Keratinocyte (primary cell): ENCODE data around the gene ASTN2.

Experiments
- CTCF ChIP-seq, 3 experiments: IDR thresholded peaks in 1 of 3; conservative IDR thresholded peaks in 1 of 3; optimal IDR thresholded peaks in 1 of 3; 2 replicates in 2 of 3; 3 replicates in 1 of 3; pipeline versions ENCODE3 to v1.5.1; 2011; ENCODE audit warnings: low read length in 3 of 3, mild to moderate bottlenecking in 3 of 3, moderate library complexity in 2 of 3, control low read depth in 1 of 3, inconsistent platforms in 1 of 3; ENCODE audit not compliant: insufficient read depth in 2 of 3; ENCODE audit errors: extremely low read depth in 1 of 3
- EZH2 ChIP-seq: IDR thresholded peaks from one replicate; pipeline ENCODE4 v1.6.1; 2012; ENCODE audit warnings: inconsistent platforms, mild to moderate bottlenecking, low read length, moderate library complexity

DNA sequence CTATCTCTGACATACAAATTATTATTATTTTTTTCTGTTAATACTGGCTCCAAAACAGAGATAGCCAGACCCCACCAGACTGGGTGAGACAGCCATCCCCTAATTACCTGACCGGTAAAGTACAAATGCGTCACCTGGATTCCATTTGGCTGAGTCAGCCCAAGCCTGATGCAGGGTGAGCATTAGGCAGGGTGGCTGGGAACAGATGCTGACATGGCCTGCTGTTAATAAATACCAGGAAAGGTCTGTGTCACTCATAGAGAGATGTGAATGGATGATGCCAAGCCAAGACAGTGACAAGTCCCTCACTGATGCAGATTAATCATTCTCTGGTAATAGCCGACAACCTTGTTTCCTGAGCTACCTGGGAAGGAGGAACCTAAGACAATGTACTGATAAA, 544.3 kb downstream of the ASTN2 start:
- TF ChIP-seq CTCF (optimal IDR thresholded peaks at IDR 0.05 in 1 of 3, IDR thresholded peaks at IDR 0.05 in 1 of 3, conservative IDR thresholded peaks at IDR 0.05 in 1 of 3; ENCODE audit: extremely low read depth in 1 of 3, insufficient read depth in 2 of 3, low read length in 3 of 3) (no peak), EZH2 (no peak)
